ENCODE measurements around the gene BORCS6. TPM values are rescaled to one million over a fixed set of nuclear protein-coding genes. Genes with fewer than 3 reads are reported as not detected.

BORCS6 gene
- total and polyA plus RNA-seq, 9 of the 15 experiments (the other 6 are each of a cell fraction or from before 2014, with no cell fraction given), result 0.01 to 7.4 (median 2.3) TPM

DNA sequence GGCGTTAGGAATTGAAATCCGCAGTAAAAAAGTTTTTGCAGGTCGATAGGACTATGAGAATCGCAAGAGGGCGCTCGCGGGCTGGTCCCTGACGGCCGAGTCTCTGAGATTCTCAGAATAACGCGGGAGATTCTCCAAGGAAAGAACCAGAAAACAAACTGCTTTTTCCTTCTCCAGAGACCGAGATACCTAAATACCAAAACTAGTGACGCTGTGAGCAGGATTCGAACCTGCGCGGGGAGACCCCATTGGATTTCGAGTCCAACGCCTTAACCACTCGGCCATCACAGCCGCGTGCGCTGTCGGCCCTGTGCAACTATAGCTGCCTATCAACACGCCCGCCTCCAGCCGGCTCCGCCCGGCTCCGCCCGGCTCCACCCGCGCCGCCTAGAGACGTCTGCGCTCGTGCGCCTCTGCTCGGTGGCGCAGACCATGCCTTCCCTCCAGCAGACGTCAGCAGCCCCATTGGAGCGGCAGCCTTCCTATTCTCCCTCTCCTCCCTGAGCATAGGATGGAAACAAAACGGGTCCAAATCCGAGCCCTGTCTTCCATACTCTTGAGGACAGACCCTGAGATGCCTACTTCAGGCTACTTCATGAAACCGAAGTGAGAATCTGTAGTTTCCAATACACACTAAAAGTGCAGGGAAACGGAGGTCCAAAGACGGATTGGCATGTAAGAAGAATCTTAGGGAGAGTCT, 51.2 kb downstream of the BORCS6 start (continued):
- TF ChIP-seq, protein P1, sequence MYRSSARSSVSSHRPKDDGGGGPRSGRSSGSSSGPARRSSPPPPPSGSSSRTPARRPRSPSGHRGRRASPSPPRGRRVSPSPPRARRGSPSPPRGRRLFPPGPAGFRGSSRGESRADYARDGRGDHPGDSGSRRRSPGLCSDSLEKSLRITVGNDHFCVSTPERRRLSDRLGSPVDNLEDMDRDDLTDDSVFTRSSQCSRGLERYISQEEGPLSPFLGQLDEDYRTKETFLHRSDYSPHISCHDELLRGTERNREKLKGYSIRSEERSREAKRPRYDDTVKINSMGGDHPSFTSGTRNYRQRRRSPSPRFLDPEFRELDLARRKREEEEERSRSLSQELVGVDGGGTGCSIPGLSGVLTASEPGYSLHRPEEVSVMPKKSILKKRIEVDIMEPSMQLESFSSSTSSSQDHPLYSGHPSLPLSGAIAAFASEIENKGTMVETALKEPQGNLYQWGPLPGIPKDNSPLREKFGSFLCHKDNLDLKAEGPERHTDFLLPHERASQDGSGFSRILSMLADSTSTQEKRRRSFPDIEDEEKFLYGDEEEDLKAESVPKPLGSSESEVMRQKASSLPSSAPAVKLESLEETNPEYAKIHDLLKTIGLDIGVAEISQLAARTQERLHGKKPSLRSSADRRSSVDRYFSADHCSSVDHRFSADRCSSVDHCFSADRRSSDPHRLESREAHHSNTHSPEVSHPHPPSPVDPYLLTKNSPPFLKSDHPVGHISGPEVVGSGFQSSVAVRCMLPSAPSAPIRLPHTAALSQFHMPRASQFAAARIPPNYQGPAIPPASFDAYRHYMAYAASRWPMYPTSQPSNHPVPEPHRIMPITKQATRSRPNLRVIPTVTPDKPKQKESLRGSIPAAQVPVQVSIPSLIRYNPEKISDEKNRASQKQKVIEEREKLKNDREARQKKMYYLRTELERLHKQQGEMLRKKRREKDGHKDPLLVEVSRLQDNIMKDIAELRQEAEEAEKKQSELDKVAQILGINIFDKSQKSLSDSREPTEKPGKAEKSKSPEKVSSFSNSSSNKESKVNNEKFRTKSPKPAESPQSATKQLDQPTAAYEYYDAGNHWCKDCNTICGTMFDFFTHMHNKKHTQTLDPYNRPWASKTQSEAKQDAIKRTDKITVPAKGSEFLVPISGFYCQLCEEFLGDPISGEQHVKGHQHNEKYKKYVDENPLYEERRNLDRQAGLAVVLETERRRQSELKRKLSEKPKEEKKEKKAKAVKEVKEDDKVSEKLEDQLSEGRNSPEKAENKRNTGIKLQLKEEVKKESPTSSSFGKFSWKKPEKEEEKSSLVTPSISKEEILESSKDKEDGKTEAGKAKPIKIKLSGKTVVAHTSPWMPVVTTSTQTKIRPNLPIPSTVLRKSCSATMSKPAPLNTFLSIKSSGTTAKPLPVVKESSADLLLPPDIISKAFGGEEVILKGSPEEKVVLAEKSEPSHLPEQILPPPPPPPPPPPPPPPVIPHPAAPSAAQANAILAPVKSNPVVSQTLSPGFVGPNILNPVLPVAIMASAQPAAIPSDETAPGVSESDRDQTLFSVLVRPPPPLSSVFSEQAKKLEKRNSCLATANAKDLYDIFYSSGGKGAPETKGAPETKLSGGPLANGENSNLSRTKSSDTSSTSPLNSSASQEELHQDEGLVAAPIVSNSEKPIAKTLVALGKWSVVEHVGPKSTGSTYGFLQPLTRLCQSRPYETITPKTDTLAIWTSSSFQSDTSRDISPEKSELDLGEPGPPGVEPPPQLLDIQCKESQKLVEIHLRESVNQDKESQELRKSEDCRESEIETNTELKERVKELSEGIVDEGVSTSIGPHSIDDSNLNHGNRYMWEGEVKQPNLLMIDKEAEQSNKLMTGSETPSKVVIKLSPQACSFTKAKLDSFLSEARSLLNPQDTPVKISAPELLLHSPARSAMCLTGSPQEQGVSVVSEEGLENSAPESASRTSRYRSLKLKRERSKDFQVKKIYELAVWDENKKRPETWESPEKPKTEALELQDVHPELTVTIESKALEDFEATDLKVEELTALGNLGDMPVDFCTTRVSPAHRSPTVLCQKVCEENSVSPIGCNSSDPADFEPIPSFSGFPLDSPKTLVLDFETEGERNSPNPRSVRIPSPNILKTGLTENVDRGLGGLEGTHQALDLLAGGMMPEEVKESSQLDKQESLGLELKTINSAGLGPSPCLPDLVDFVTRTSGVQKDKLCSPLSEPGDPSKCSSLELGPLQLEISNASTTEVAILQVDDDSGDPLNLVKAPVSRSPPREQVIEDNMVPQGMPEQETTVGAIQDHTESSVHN (IDR thresholded peaks at IDR 0.05; ENCODE audit: borderline replicate concordance in 1 of 2, low read depth in 1 of 2), result no peak
- no peak for TF ChIP-seq SLC30A9 (CRISPR knock-in tag; IDR thresholded peaks at IDR 0.05)
- no peak for TF ChIP-seq ZNF41 (CRISPR knock-in tag; conservative IDR thresholded peaks at IDR 0.05)
- TF ChIP-seq MCM5 (IDR thresholded peaks at IDR 0.05; ENCODE audit: low read depth), result no peak
- TF ChIP-seq, protein P2, sequence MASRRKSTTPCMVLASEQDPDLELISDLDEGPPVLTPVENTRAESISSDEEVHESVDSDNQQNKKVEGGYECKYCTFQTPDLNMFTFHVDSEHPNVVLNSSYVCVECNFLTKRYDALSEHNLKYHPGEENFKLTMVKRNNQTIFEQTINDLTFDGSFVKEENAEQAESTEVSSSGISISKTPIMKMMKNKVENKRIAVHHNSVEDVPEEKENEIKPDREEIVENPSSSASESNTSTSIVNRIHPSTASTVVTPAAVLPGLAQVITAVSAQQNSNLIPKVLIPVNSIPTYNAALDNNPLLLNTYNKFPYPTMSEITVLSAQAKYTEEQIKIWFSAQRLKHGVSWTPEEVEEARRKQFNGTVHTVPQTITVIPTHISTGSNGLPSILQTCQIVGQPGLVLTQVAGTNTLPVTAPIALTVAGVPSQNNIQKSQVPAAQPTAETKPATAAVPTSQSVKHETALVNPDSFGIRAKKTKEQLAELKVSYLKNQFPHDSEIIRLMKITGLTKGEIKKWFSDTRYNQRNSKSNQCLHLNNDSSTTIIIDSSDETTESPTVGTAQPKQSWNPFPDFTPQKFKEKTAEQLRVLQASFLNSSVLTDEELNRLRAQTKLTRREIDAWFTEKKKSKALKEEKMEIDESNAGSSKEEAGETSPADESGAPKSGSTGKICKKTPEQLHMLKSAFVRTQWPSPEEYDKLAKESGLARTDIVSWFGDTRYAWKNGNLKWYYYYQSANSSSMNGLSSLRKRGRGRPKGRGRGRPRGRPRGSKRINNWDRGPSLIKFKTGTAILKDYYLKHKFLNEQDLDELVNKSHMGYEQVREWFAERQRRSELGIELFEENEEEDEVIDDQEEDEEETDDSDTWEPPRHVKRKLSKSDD (conservative IDR thresholded peaks at IDR 0.05; ENCODE audit: low read length), result no peak
- TF ChIP-seq RBBP5 (IDR thresholded peaks at IDR 0.05; ENCODE audit: borderline replicate concordance, insufficient read depth, low read length, poor library complexity, severe bottlenecking), result peak; percentile 37
- no peak for TF ChIP-seq RBM15 (IDR thresholded peaks at IDR 0.05; ENCODE audit: insufficient read depth, low read length)
- no peak for TF ChIP-seq HLTF (IDR thresholded peaks at IDR 0.05)
- peak in 1 of 2 experiments; percentile 33; a peak in 1 of 4 replicates for TF ChIP-seq TBL1XR1 (IDR thresholded peaks at IDR 0.05; ENCODE audit: low read length in 2 of 2)
- TF ChIP-seq CBX8 (IDR thresholded peaks at IDR 0.05; ENCODE audit: borderline replicate concordance, extremely low read depth, low read depth, low read length, poor library complexity, severe bottlenecking), result no peak
- TF ChIP-seq ZNF232 (CRISPR knock-in tag; IDR thresholded peaks at IDR 0.05), result no peak
- TF ChIP-seq, protein P3, sequence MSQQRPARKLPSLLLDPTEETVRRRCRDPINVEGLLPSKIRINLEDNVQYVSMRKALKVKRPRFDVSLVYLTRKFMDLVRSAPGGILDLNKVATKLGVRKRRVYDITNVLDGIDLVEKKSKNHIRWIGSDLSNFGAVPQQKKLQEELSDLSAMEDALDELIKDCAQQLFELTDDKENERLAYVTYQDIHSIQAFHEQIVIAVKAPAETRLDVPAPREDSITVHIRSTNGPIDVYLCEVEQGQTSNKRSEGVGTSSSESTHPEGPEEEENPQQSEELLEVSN (IDR thresholded peaks at IDR 0.05; ENCODE audit: borderline replicate concordance in 1 of 2, extremely low read depth in 1 of 2, insufficient read depth in 1 of 2, insufficient read length in 1 of 2, low read depth in 1 of 2, low read length in 1 of 2, poor library complexity in 1 of 2, severe bottlenecking in 1 of 2), result peak; percentile 35 to 76
- TF ChIP-seq PHB (CRISPR knock-in tag; IDR thresholded peaks at IDR 0.05), result no peak
